KMS-11 (cell line): ENCODE results near the gene CBX8.

Experiments
- H2AFZ ChIP-seq: fragments of 200-600 bp; sonication (generic); 2 replicates; pipeline ENCODE4 v1.6.1; 2016; ENCODE audit warnings: antibody characterized with exemption, mixed run types, low read depth
- H3K27ac ChIP-seq: fragments of 200-600 bp; sonication (generic); 2 replicates; pipeline ENCODE4 v1.6.1; 2016; ENCODE audit warnings: mild to moderate bottlenecking, mixed run types
- H3K27me3 ChIP-seq: fragments of 200-600 bp; sonication (generic); 2 replicates; pipeline ENCODE4 v1.6.1; 2017; ENCODE audit warnings: mild to moderate bottlenecking, low read depth, mixed run types, moderate library complexity; ENCODE audit not compliant: insufficient read depth
- H3K36me3 ChIP-seq: fragments of 200-600 bp; sonication (generic); 2 replicates; pipeline ENCODE4 v1.6.1; 2017; ENCODE audit warnings: mild to moderate bottlenecking, mixed run types; ENCODE audit not compliant: insufficient read depth
- H3K4me1 ChIP-seq: fragments of 200-600 bp; sonication (generic); 2 replicates; pipeline ENCODE4 v1.6.1; 2016; ENCODE audit warnings: mild to moderate bottlenecking, low read depth, mixed run types; ENCODE audit not compliant: poor library complexity, severe bottlenecking
- H3K4me2 ChIP-seq: fragments of 200-600 bp; sonication (generic); 2 replicates; pipeline ENCODE4 v1.7.0; 2016; ENCODE audit warnings: mild to moderate bottlenecking, mixed run types
- H3K4me3 ChIP-seq: fragments of 200-600 bp; sonication (generic); IDR thresholded peaks from 2 replicates; pipeline ENCODE4 v1.6.1; 2017; ENCODE audit warnings: low read depth, low read length, mixed read lengths; ENCODE audit not compliant: insufficient read depth
- H3K79me2 ChIP-seq: fragments of 200-600 bp; sonication (generic); 2 replicates; pipeline ENCODE4 v1.6.1; 2016; ENCODE audit warnings: low read depth, mixed run types; ENCODE audit not compliant: insufficient read depth
- H3K9ac ChIP-seq: fragments of 200-600 bp; sonication (generic); 2 replicates; pipeline ENCODE4 v1.6.1; 2016; ENCODE audit warnings: mild to moderate bottlenecking, mixed run types
- H4K20me1 ChIP-seq: fragments of 200-600 bp; sonication (generic); 2 replicates; pipeline ENCODE4 v1.6.1; 2016; ENCODE audit warnings: mild to moderate bottlenecking, mixed run types; ENCODE audit not compliant: insufficient read depth
- TF ChIP-seq, protein P1 (sequence below): fragments of 200-600 bp; sonication (generic); conservative IDR thresholded peaks from 2 replicates; pipeline ENCODE4 v1.6.1; 2017; ENCODE audit warnings: low read depth, mild to moderate bottlenecking, antibody characterized with exemption, low read length, moderate library complexity, mixed read lengths

The CBX8 gene

GRCh38 chr17:79825580-79825921 lies 28.7 kb upstream of the CBX8 start:
- no peaks in the 10 kb centered on the region for H3K4me1 ChIP-seq
- no peak overlapping the region for H2AFZ ChIP-seq
- H3K9ac ChIP-seq: no peak overlapping the region
- H3K27me3 ChIP-seq: peaks cover 4% of the 10 kb centered on the region; the same call in 1 of the 2 replicates
- H4K20me1 ChIP-seq: no peaks in the 10 kb centered on the region
- no peak overlapping the region for H3K4me3 ChIP-seq
- TF ChIP-seq, protein P1, sequence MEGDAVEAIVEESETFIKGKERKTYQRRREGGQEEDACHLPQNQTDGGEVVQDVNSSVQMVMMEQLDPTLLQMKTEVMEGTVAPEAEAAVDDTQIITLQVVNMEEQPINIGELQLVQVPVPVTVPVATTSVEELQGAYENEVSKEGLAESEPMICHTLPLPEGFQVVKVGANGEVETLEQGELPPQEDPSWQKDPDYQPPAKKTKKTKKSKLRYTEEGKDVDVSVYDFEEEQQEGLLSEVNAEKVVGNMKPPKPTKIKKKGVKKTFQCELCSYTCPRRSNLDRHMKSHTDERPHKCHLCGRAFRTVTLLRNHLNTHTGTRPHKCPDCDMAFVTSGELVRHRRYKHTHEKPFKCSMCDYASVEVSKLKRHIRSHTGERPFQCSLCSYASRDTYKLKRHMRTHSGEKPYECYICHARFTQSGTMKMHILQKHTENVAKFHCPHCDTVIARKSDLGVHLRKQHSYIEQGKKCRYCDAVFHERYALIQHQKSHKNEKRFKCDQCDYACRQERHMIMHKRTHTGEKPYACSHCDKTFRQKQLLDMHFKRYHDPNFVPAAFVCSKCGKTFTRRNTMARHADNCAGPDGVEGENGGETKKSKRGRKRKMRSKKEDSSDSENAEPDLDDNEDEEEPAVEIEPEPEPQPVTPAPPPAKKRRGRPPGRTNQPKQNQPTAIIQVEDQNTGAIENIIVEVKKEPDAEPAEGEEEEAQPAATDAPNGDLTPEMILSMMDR: no peak
- H3K36me3 ChIP-seq: no peaks in the 10 kb centered on the region
- H3K4me2 ChIP-seq: no peak overlapping the region
- H3K79me2 ChIP-seq: no peaks in the 10 kb centered on the region
- no peak overlapping the region for H3K27ac ChIP-seq

- peaks cover 4% of the 10 kb centered on the region; the same call in 1 of the 2 replicates for H3K27me3 ChIP-seq
- H2AFZ ChIP-seq: no peak overlapping the region
- H3K27ac ChIP-seq: no peak overlapping the region
- H4K20me1 ChIP-seq: no peaks in the 10 kb centered on the region
- no peaks in the 10 kb centered on the region for H3K4me1 ChIP-seq
- no peak overlapping the region for H3K4me2 ChIP-seq
- no peaks in the 10 kb centered on the region for H3K79me2 ChIP-seq
- H3K9ac ChIP-seq: no peak overlapping the region
- no peak overlapping the region for H3K4me3 ChIP-seq
- no peaks in the 10 kb centered on the region for H3K36me3 ChIP-seq
- TF ChIP-seq, protein P1: no peak
Measured at GRCh38 chr17:79824893-79825579, 28.2 kb upstream of the CBX8 start.

DNA sequence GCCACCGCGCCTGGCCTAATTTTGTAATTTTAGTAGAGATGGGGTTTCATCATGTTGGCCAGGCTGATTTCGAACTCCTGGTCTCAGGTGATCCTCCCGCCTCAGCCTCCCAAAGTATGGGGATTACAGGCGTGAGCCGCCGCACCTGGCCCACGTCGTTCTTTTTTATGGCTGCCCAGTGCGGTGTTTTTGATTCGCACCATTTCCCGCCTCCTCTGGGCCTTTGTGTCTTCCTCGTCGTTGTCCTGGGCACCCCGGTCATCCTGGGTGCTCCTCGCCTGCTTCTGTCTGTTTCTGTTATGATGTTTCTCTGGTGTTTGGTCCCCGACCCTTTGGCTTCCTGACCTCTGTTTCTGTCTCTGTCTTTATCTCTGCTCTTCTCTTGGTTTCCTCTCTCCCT lies 27.4 kb upstream of the CBX8 start:
- H3K36me3 ChIP-seq: no peaks in the 10 kb centered on the region
- H3K4me2 ChIP-seq: no peak overlapping the region
- peaks cover 4% of the 10 kb centered on the region; the same call in 1 of the 2 replicates for H3K27me3 ChIP-seq
- TF ChIP-seq, protein P1: no peak
- no peak overlapping the region for H3K9ac ChIP-seq
- no peaks in the 10 kb centered on the region for H3K79me2 ChIP-seq
- no peak overlapping the region for H3K4me3 ChIP-seq
- H2AFZ ChIP-seq: no peak overlapping the region
- H3K4me1 ChIP-seq: no peaks in the 10 kb centered on the region
- no peak overlapping the region for H3K27ac ChIP-seq
- H4K20me1 ChIP-seq: no peaks in the 10 kb centered on the region

- Histone ChIP-seq H3K27ac (no peak overlapping the region), H2AFZ (no peak overlapping the region), H3K36me3 (no peaks in the 10 kb centered on the region), H3K4me2 (no peak overlapping the region), H3K27me3 (peaks cover 4% of the 10 kb centered on the region; the same call in 1 of the 2 replicates), H3K9ac (no peak overlapping the region), H3K4me3 (no peak overlapping the region), H3K79me2 (no peaks in the 10 kb centered on the region), H4K20me1 (no peaks in the 10 kb centered on the region), H3K4me1 (no peaks in the 10 kb centered on the region)
- TF ChIP-seq, protein P1: no peak
Measured at GRCh38 chr17:79822583-79823124, 25.8 kb upstream of the CBX8 start.
